ENCODE data around the gene MYH9.
"Not testable (repeated sequence)": the region's sequence is repeated elsewhere in the genome, so short reads cannot be mapped to it uniquely, and the experiment has no call there.

Gene MYH9

DNA sequence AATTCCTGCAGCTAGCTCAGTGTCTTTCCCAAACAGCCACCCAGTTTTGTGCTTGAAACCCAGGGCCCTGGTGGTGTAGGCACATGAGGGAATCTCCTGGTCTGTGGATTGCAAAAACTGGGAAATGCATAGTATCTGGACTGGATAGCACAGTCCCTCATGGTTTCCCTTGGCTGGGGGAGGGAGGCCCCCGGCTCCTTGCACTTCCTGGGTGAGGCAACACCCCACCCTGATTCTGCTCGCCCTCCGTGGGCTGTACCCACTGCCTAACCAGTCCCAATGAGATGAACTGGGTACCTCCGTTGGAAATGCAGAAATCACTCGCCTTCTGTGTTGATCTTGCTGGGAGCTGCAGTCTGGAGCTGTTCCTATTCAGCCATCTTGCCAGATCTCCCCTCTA is 115.8 kb downstream of the MYH9 start:
- DNase-seq (ENCODE audit: low read depth, low spot score), result not testable (repeated sequence)

GRCh38 chr22:36271231-36271630 is 116.5 kb downstream of the MYH9 start:
- DNase-seq (ENCODE audit: low read depth, low spot score), result not testable (repeated sequence)

GRCh38 chr22:36267896-36268485 is 119.8 kb downstream of the MYH9 start:
- DNase-seq (ENCODE audit: low read depth, low spot score), result no peak

- DNase-seq (ENCODE audit: low read depth, low spot score), result no peak
These were observed 120.7 kb downstream of the MYH9 start for GRCh38 chr22:36267058-36267457.

DNA sequence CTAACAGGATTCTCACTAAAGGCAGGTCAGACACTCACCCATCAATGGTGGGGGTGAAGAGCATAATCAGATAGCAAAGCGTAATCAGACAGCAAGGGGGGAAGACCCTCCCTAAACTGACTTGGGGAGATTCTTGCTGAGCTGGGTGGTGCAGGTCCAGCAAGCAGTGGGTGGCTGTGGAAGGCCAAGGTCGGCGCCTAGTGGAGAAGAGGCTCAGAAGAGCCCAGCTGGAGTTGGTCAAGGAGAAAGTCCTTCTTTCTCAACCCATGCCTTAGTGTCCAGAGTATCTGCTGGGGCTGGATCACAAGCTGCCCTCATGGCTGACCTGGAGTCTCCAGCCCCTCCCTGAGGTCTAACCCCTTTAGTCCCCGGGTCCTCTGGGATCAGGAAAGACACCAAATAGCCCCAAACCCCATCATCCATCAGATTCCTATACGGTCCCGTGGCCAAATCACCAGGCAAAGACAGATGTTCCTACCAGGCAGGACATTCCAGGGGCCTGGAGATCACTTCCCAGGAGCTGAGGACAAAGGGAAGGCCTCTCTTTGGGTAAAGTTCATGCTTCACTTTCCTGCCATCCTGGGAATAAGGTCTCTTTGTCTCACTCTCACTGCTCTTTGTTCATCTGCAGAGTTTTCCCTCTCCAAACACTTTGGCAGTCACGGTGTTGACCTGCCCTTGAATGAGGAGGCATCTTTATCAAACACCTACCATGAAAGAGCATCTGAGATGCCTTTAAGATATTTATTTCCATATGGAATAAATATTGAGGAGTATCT is 123.7 kb downstream of the MYH9 start:
- not testable (repeated sequence) for DNase-seq (ENCODE audit: low read depth, low spot score)

DNA sequence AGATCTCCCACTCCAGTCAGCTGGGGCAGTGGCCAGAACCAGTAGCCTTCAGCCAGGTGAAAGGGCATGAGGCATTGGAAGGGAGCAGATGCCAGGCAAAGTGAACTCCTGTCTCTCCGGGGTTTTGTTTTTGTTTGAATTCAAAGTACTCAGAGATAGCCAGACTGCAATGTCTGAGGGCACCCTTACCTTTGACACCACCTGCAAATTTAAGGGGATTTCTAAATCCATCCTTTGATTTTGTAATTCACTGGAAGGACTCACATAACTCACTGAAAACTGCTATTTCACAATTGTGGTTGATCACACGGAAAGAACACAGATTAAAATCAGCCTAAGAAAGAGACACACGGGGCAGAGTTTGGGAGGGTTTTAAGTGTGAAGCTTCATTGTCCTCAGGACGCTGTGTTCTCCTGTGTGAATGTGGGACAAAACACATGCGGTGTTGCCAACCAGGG is 124.5 kb downstream of the MYH9 start:
- DNase-seq (ENCODE audit: low read depth, low spot score), result not testable (repeated sequence)

GRCh38 chr22:36262307-36262706 is 125.5 kb downstream of the MYH9 start:
- not testable (repeated sequence) for DNase-seq (ENCODE audit: low read depth, low spot score)

- peak; percentile 48 for DNase-seq (ENCODE audit: low read depth, low spot score)
These were observed 126.1 kb downstream of the MYH9 start for GRCh38 chr22:36261675-36262074.

- no peak for DNase-seq (ENCODE audit: low read depth, low spot score)
These were observed 128.0 kb downstream of the MYH9 start for GRCh38 chr22:36259615-36260300.

GRCh38 chr22:36258701-36259614 is 128.8 kb downstream of the MYH9 start:
- DNase-seq (ENCODE audit: low read depth, low spot score), result peak; percentile 79

DNA sequence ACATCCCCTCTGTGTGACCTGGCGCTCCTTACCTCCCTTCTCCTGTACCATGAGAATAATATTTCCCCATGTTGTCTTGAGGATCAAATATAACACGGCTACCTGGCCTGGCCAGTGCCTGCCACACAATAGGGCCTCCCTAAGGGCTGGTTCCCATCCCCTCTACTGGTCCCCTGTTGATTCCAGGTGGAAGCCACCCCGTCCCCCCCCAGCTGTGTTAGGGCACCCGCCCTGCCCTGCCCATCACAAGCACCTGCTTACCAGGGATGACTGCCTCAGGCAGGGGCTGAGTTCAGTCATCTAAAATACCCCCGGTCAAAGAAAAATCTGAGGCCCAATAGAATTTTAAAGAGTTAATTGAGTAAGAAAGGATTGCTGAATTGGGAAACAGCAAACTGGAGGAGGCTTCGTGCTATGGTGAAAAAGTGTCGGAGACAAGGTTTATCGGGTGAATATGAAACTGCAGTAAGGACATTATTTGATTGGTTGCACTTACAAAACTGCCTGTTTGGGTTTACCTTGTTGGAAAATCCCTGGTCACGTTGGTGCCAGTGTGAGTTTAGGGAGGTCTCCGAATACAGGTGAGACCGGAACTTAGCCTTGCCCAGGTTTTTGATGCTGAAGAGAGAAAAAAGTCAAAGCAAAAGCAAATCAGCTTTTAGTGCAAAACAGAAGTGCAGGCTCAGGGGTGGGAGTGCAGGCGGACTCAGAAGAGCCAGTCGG is 129.7 kb downstream of the MYH9 start:
- DNase-seq (ENCODE audit: low read depth, low spot score), result no peak

DNA sequence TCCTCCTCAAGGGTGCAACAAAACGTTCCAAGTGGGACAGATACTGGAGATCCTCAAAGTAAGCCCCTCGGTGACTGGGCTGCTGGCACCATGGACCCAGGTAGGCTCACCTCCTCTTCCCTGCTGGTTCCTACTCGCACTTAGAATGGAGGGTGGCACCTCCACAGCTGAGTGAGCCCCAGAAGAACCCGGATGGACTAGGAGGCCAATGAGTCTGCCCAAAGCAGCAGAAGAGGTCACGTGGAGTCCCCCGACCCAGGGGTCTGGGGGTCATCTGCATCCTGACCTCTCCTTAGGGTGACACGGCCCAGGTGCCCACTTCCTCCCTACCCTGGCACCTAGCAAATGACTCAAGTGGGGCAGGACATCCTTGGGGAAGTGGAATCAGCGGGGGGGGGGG is 130.5 kb downstream of the MYH9 start:
- DNase-seq (ENCODE audit: low read depth, low spot score), result no peak

- DNase-seq (ENCODE audit: low read depth, low spot score), result no peak
These were observed 131.3 kb downstream of the MYH9 start for GRCh38 chr22:36256478-36256877.

DNA sequence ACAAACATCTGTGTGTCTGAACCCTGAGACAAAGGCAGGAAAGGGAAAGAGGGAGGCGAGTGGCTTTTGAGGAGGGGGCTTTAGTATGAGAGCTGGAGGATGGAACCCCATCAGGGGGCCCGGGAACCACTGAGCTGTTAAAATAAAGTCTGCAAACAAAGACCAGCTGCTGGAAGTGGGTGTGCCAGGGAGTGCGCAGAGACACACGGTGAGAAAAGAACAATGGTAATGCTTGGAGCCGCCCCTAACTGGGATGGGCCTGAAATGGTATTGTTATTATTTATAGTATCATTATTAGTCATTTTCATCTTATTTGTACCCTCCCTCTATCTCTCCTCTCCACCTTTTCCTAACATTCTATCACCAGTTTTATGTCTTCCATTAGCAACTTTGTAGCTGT is 132.2 kb downstream of the MYH9 start:
- DNase-seq (ENCODE audit: low read depth, low spot score), result not testable (repeated sequence)

- no peak for DNase-seq (ENCODE audit: low read depth, low spot score)
These were observed 134.0 kb downstream of the MYH9 start for GRCh38 chr22:36253523-36254490.

DNA sequence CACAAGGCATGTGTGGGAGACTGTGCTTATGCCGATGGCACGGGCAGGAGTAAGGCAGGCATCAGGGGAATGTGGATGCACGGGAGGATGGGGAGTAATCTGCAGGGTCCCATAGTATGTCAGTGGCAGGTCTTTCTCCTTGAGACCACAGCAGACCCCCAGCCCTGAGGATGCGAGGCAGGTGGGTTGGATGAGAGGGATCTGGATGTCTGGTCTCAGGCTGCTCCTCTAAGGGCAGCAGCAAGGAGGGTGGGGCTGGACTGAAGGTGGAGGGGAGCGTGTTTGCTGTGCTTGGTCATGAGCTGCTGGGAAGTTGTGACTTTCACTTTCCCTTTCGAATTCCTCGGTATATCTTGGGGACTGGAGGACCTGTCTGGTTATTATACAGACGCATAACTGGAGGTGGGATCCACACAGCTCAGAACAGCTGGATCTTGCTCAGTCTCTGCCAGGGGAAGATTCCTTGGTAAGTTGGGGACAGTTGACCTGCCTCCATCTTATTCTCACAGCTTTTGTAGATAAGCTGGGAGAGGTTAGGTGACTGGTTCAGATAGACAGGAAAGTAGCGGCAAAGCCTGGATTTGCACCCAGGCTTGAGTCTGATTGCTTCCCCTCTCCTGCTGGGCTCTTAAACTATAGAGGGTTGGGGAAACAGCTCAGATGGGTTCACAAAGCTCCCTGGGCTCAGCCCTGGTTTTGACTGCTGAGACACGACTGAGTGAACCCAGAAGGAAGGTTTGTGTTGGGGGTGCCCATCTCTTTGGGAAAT is 134.8 kb downstream of the MYH9 start, which contains the start of gene APOL1:
APOL1 (plus strand) TSS at position 380 of the 769 bp plus-strand sequence. CDS start 1,823 bp downstream, outside the sequence.
- no peak for DNase-seq (ENCODE audit: low read depth, low spot score)

- not testable (repeated sequence) for DNase-seq (ENCODE audit: low read depth, low spot score)
These were observed 135.7 kb downstream of the MYH9 start for GRCh38 chr22:36251979-36252608.

- DNase-seq (ENCODE audit: low read depth, low spot score), result not testable (repeated sequence)
These were observed 137.3 kb downstream of the MYH9 start for GRCh38 chr22:36250292-36250960.

All from ELF-1 (cell line).